NCI-H2171 (cell line): ENCODE measurements around the gene ADPRHL1.

Source experiments
- DNase-seq: peaks from one replicate; lab custom pipeline; 2025; lab: John Stamatoyannopoulos, UW

ADPRHL1 gene

DNA sequence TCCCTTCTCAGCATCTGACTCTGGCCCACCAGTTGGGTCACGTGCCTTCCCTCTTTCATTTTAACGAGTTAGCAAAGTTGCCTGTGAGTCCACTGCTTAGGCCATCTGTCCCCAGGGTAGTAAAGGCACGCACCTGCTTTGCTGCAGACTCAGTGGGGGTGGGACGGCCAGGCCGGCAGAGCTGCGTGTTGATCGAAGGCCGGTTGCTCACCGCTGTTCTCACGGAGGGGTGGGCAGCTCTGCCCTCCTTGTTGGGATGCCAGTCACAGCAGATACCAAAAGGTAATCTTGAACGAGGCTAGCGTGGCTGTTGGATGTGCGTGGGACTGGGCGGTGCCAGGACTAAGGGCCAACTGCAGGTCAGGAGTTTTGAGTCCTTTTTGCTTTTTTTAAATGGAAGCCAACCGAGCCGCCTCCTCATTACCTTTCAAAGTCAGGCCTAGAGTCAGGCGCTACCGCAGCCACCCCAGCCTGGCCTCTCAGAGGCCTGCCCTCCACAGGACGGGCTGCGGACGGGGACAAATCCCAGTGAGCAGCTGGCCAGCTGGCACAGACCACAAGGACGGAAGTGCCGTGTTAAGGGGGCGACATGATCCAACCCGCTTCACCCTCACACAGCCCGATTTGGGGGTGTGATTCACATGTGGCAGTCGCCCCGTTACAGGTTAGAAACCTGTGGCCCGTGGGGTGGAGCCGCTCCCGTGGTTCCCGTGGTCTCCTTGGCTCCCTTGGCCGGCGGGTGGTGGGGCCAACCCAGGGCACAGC is 20.6 kb downstream of the ADPRHL1 start:
- DNase-seq: no peak

DNA sequence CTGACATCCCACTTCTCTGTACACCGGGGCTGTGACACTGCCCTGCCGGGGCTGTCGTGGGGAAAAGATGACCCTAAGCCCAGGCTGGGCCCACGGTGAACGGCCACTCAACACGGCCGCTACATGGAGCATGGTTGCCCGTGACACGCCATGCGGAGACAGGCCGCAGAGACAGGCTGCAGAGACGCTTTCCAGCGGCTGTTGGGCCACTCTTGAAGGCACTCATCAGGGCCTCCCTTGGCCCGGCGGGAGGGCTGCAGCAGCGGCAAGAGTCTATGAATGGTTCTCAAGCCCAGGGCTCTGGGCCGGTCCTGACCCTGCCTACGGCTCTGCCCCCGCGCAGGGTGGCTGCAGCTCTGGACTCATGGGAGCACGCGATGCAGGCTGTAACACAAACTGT is 22.1 kb downstream of the ADPRHL1 start:
- DNase-seq: no peak

DNA sequence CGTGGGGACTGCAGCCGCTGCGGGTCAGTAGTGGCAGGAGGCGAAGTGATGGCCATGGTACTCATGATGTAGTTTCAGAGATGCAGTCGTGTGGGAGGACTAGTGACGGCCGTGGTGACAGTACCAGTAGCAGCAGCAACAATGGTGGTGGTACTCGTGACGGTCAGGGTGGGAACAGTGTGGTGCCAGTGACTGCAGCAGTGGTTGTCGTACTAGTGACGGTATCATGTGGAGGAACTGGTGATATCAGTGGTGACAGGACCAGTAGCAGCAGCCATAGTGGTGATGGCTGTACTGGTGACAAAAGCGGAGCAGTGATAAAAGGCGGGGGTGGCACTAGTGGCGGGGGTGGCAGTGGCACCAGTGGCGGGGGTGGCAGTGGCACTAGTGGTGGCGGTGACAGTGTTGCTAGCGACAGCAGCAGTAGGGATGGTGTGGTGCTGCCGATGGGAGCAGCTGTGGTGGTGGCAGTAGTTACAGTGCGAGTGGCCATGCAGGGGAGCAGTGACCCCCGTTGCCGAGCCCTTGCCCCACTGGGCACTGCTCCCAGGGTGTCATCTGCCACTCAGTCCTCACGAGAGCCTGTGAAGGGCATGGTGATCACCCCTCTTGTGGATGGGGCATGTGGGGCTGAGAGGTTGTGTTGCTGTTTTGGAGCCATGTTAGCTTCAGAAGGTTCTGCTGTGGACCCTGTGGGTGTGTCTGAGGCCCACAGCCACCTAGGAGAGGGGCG is 22.7 kb downstream of the ADPRHL1 start:
- no peak for DNase-seq

DNA sequence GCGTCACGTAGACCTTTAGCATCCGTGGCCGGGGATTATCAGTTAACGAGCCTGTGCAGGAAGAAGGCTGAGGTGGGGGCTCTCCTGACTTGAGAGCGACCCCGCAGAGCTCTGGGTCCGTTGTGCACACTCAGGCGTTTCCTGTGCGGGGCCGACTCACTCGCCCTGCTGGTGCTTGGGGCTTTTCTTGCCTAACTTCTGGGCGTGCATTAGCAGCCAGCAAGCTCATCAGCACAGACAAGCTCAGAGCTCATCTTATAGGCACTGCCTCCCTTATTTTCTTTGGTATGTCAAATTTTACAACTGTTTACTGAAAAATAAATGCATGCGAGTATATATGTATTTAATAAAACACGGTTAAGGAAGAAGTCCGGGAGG is 23.7 kb downstream of the ADPRHL1 start:
- no peak for DNase-seq

DNA sequence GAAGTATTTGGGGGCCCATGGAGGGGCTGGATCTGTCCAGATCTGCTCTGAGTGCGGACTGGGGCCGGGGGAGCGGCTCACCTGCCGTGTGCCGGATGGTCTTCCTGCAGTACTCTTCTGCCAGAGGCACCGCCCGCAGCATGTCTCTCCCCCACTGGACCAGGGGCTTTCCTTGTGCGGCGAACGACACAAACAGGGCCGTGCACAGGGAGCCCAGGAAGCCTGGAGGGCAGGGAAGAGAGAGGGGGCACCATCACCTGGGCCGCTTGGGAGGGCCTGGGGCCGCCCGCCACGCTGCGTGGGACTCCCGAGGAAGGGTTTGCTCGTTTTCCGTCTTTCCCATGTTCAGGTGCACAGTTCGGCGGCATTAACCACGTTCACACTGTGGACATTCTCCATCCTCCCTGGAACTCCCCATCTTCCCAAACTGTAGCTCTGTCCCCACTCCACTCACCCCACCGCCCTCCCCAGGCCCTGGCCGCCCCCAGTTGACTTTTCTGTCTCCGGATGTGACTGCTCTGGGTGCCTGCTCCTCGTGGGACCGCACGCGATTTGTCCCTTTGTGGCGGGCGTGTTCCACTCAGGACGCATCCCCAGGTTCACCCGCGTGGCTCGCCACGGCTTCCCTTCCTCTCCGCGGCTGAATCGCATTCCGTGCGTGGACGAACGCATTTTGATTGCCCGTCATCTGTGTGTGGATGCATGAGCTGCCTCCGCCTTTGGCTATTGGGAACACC is 24.2 kb downstream of the ADPRHL1 start:
- DNase-seq: no peak

DNA sequence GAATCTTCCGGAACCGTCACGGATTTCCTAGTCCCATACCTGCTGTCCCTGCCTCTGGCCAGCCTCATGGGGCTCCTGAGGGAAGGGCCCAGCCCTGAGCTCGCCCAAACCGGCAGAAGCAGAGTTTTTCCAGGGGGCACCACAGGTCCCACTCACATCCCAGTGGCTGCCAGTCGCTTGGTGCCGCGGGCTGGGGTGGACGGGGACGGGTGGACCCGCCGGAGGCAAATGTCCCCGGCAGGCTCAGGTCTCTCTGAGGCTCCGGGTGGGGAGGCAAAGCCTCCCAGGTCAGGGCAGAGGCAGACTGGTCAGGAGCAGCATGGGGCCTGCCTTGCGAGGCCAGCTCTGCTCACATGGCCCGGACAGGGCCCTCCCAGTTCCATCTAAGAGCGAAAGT is 24.8 kb downstream of the ADPRHL1 start:
- DNase-seq: no peak

DNA sequence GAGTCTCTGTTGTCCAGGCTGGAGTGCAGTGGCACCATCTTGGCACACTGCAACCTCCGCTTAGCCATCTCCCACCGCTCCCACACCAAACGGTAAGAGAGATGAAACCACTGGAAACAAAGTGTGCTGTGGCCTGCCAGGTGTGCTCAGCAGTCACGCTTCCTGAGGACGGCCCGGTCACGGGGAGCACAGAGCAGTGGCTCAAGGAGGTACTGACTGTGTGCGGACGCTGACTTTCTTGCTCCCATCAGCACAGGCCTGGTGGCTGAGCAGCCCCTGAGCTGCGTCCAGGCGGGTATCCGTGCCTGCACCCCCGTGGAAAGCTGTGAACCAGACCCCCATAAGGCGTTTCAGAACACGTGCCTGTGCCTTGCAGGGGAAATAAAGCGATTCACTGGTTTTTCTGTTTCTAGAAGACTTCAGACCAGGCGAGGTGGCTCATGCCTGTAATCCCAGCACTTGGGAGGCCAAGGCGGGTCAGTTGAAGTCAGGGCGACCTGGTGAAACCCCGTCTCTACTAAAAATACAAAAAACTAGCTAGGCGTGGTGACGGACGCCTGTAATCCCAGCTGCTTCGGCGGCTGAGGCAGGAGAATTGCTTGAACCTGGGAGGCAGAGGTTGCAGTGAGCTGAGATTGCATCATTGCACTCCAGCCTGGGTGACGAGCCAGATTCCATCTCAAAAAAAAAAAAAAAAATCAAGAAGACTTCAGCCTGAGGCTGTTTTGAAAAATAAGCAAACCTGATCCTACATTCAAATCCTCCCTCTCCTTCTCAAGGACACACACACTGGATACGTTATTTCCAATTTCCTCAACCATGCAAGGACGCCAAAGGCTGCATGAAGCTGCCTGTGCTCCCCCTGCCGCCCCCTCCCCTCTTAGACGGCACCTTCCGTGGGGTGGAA is 25.5 kb downstream of the ADPRHL1 start:
- DNase-seq: no peak

DNA sequence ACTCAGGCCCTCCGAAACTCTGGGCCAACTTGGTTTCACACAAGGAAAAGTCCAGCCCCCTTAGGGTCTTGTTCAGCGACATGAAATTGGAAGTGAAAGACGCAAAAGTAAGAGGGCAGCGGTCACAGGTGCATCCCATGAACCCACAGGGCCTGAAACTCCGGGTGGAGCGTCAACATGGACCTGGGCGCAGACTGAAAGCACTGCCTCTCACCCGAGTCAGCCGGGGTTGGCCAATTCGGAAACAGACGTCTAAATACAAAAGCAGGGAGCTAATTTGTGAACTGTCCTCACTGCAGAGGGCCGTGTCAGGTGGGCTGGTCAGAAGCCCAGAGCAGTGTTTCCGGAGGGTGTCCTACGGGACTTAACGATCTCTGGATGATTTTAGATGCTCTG is 26.7 kb downstream of the ADPRHL1 start:
- DNase-seq: no peak

DNA sequence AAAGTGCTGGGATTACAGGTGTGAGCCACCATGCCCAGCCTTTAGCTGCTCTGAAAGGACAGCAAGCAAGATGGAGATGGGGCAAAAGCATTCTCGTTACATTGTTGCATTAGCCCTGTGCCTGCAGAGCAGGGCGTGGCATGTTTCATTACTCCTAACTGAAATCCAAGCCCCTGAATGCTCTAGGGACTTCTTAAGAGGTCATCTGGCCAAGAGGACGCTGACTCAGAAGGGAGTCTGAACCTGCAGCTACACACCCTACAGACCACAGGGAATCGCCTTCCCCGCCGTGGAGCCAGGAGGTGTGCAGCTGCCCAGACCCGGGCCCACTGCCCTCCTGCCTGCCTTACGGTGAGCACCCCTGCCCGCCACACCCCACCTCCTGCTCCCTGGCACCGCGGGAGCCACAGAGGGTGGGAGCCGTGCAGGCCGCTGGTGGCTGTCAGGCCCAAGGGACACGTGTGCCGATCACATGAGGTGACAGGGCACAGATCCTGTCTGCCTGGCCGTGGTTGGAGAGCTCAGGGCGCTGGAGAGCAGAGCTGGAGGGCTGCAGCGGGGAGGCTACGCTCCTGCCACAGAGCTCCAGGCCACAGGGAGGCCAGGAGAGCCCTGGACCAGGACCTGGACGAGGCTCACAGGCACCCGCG is 27.2 kb downstream of the ADPRHL1 start:
- no peak for DNase-seq

DNA sequence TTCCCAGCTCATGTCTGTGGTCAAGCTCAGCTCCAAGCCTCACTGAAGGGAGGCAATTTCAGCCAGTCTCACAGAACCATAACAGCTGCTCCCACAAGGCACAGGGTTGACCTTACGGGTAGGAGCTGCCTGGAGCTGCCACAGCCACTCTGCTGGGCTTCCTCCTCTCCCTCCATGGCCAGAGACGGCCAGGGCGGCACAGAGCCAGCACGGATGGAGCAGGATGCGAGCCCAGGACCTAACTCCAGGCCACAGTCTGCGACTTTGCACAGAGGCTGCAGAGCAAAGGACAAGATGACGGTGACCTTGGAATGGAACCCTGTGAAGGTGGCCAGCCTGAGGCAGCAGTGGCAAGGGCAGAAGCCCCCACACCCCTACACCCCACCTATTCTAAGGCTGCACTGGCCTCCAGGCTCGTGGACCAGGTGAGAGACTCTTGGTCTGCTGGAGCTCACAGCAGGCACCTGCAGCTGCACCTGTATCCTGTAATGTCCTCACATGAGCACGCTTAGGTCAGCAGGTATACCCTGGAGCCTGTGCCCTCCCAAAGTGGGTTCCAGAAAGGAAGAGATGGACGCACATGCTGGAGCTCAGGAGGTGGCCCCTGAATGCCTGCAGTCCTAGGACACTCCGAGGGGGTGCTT is 29.6 kb downstream of the ADPRHL1 start:
- DNase-seq: no peak

DNA sequence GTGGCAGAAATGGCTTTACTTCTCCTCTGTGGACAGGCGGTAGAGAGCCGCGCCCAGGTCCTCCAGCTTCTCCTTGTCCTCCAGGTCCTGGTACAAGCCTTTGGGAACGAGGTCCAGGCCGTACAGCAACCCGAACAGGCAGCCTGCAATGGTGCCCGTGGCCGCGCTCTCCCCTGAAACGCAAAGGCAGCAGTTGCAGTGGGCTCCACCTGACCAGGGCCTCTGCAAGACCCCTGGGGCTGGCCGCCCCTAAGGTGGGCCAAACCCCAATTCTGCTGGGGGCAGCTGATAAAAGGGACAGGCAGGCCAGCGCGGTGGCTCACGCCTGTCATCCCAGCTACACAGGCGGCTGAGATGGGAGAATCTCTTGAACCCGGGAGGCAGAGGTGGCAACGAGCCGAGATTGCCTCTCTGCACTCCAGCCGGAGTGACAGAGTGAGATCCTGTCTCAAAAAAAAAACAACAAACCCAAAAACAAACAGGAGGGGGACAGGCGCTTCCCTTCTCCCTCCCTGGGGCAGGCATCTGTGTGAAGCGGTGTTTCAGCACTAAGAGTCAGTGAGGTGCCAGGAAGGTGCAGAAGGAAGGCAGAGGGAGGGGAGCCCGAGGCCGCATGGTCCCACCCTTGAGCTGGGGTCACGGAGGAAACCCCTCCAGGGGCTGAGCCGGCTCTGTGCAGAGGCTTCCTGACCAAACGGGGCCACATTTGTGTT is 30.3 kb downstream of the ADPRHL1 start:
- no peak for DNase-seq

DNA sequence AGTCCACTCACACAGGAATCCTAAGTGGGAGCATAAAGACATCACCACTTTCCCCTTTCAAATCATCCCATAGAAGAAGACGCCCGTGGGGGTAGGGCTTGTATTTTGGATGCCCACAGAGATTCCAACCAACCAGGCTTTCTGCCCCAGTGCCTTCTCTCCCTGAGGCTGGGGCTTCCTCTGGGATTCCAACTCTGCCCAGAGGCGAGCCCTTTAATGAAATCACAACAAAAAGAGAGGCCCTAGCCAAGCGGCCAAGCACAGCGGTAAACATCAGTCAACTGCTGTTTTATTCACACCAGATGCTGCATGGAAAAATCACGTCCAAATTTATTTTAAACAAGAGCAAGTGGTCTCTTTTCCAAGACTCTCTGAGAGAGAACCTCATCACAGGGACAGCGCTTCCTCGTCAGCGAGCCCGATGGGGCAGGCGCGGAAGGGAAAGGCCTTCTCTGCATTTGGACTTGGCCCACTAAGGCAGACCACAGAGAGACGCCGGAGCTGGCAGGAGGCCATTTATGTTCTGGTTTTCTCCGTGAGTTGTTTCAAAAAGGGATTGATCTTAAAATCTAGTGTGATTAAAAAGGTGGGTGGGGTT is 31.5 kb downstream of the ADPRHL1 start:
- no peak for DNase-seq

DNA sequence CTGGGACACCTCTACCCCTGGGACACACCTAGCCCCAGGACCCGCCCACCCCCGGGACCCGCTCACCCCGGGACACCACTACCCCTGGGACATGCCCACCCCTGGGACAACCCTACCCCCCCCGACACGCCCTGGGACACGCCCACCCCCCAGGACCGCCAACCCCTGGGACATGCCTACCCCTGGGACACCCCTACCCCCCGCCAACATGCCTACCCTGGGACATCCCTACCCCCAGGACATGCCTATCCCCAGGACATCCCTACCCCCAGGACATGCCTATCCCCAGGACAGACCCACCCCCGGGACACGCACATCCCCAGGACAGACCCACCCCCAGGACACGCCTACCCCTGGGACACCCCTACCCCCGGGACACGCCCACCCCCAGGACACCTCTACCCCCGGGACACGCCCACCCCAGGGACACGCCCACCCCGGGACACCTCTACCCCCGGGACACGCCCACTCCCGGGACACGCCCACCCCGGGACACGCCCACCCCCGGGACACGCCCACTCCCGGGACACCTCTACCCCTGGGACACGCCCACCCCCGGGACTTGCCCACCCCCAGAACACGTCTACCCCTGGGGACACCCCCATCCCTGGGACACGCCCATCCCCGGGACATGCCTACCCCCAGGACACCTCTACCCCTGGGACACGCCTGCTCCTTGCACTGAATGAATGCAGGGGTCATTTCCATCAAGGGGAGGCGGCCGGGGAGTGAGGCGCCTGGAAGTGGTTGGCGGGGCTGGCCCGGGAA is 32.3 kb downstream of the ADPRHL1 start:
- DNase-seq: no peak

DNA sequence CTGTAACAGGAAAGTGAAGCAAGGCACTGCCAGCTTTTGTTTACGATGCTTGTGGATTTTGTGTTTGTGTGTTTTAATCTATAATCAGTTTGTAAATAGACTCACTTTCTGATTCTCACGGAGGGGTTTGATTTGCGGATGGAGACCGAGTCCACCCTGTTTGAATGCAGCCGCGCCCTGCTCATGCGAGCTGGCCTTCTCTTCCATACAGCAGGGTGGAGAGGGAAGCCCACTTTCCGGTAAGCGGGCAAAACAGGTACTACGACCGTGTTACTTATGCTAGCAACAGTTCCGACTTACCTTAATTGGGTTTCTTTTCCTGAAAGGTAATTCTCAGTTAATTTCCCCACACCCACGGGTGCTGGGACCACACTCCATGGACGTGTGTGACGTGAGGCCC is 33.1 kb downstream of the ADPRHL1 start:
- no peak for DNase-seq

DNA sequence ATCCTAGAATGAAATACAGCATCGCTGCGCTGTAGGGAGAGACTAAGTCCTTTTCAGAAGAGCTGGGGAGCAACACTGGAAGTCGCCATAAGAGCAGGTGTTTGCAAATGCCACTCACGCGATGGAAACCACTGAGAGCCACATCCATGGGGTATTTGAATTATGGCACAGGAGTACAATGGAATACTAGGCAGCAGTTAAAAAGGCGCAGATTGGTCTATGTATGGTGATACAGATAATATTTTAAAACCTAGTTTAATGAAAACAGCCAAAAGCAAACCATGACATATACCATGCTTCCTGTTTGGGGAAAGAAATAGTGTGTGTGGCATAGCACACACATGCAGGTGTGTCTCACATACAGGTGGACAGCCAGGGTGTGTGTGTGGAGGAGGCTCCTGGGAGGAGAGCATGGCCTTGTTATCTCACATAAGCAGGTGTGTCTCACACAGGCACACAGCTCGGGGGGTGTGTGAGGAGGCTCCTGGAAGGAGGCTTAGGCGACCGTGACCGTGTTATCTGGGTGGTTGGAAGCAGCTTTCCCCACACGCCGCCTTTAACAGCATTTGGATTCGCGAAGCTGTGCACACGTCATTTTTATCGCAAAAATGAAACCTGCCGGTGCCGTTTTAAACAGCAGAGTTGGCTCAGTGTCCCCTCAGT is 33.6 kb downstream of the ADPRHL1 start:
- DNase-seq: no peak

DNA sequence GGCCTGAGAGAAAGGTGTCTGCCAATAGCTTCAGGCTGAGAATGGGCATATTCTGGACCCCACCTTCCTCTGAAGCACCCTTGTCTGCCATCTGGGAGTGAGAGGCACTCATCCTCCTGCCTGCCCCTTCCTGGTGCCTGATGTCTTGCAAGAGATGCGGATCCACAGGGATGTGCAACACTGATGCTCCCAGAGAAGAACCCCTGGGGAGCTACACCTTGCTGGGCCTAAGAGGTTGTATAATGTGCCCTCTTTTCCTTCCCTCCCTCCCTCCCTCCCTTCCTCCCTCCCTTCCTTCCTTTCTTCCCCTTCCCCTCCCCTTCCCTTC is 34.6 kb downstream of the ADPRHL1 start:
- no peak for DNase-seq

DNA sequence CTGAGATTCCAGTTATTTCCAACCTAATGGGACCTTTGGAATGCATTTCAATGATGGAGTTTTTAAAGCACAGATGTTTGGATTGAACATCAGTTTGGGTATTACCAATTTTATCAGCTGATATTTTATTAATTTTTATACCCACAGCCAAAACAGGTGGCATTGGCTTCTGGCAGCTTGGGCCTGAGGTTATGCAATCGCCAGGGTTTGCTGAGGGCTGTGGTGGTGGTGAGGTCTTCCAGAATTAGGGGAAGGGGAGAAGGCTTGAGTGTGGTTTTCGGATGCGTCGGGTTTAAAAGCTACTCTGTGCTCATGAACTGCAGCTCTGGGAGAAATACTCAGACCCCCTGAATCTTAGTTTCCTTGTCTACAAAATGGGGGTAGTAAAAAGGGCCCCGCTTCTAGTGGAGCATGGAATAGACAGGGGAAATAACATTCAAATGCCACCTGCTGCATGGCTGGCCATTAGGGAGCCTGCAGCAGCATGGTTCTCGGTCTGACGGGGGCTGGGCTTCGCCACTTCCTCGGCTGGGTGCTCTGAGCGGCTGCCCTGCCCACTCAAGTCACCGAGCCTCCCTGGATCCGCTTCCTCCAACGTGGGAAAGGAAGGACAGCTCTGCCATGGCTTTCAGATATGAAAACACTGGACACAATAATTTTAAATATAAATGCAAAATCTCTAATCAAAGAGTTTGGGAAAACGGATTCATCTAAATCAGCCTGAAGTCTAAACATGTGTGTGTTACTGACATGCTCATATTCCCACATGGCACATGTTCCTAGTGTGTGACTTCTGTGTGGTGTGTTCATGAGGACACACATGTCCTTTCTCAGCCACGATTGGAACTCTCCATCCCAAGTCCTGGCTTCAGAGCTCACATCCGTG is 35.2 kb downstream of the ADPRHL1 start:
- DNase-seq: no peak
